IMR-90 (cell line): ENCODE results near the gene PLD2. TPM values are rescaled to one million over a fixed set of nuclear protein-coding genes. Genes with fewer than 3 reads are reported as not detected.

Source experiments
- ATAC-seq: fragments of 200-7000 bp; cut with Tn5 transposase; 2 replicates; pipeline ENCODE4 v1.9.1; 2020; ENCODE audit warnings: low read depth, mild to moderate bottlenecking, moderate library complexity
- BruUV-seq: library from RNA; stranded (reverse); fragments of 400-500 nt; replicated peaks from 2 replicates; lab custom pipeline; 2021; lab: Mats Ljungman, UMichigan
- CTCF ChIA-PET: fragments of 300-600 bp; formaldehyde crosslinking; extraction: SDS; loops from one replicate; lab custom pipeline; 2021; ENCODE audit warnings: antibody characterized with exemption; lab: Yijun Ruan, JAX
- POLR2A ChIA-PET: fragments of 300-600 bp; sonication (Branson Sonifier 250); formaldehyde crosslinking; loops from one replicate; lab custom pipeline; 2022; ENCODE audit warnings: antibody characterized with exemption; ENCODE audit not compliant: unreplicated experiment; lab: Charles Lee
- DNase-seq: peaks from one replicate; pipeline ENCODE4 v3.0.0; 2013
- H2AFZ ChIP-seq: replicated peaks from 2 replicates; pipeline ENCODE3; 2013; ENCODE audit warnings: low read length, mild to moderate bottlenecking; ENCODE audit not compliant: poor library complexity
- H2AK5ac ChIP-seq: 2 replicates; pipeline ENCODE4 v1.6.1; 2013; ENCODE audit warnings: low read depth, low read length, inconsistent platforms
- H2AK9ac ChIP-seq: replicated peaks from 2 replicates; pipeline ENCODE3; 2013; ENCODE audit warnings: mild to moderate bottlenecking, low read depth, low read length, moderate library complexity; ENCODE audit not compliant: poor library complexity
- H2BK120ac ChIP-seq: 2 replicates; pipeline ENCODE4 v1.6.1; 2013; ENCODE audit warnings: low read depth, low read length, inconsistent platforms
- H2BK15ac ChIP-seq: 3 replicates; pipeline ENCODE4 v1.6.1; 2013; ENCODE audit warnings: low read depth, low read length, inconsistent platforms
- H2BK20ac ChIP-seq: 2 replicates; pipeline ENCODE4 v1.6.1; 2013; ENCODE audit warnings: low read depth, mild to moderate bottlenecking, inconsistent platforms, low read length, moderate library complexity
- H2BK5ac ChIP-seq: 2 replicates; pipeline ENCODE4 v1.6.1; 2013; ENCODE audit warnings: mild to moderate bottlenecking, low read depth, low read length, inconsistent platforms; ENCODE audit not compliant: poor library complexity, severe bottlenecking
- H3K14ac ChIP-seq: replicated peaks from 2 replicates; pipeline ENCODE4 v1.6.1; 2013; ENCODE audit warnings: low read depth, low read length, inconsistent platforms
- H3K18ac ChIP-seq: 2 replicates; pipeline ENCODE4 v1.6.1; 2013; ENCODE audit warnings: low read depth, low read length, control low read depth
- H3K23ac ChIP-seq: 2 replicates; pipeline ENCODE4 v1.6.1; 2013; ENCODE audit warnings: low read depth, low read length, inconsistent platforms
- H3K27ac ChIP-seq: 2 replicates; pipeline ENCODE4 v1.5.1; 2013; ENCODE audit warnings: mild to moderate bottlenecking, control low read depth, low read length; ENCODE audit not compliant: insufficient read depth
- H3K27me3 ChIP-seq: 2 replicates; pipeline ENCODE4 v1.6.1; 2013; ENCODE audit warnings: low read length; ENCODE audit not compliant: control insufficient read depth, insufficient read depth
- H3K36me3 ChIP-seq: 2 replicates; pipeline ENCODE4 v1.6.1; 2013; ENCODE audit warnings: low read length, mixed read lengths; ENCODE audit not compliant: control insufficient read depth, insufficient read depth
- H3K4ac ChIP-seq: 2 replicates; pipeline ENCODE4 v1.6.1; 2013; ENCODE audit warnings: low read depth, low read length, inconsistent platforms
- H3K4me1 ChIP-seq: 2 replicates; pipeline ENCODE4 v1.6.1; 2013; ENCODE audit warnings: low read length, mixed read lengths; ENCODE audit not compliant: control insufficient read depth, insufficient read depth
- H3K4me2 ChIP-seq: 2 replicates; pipeline ENCODE4 v1.6.1; 2013; ENCODE audit warnings: low read depth, mild to moderate bottlenecking, control low read depth, low read length, moderate library complexity
- H3K4me3 ChIP-seq: 2 replicates; pipeline ENCODE4 v1.5.1; 2013; ENCODE audit warnings: low read depth, mild to moderate bottlenecking, control low read depth, low read length, moderate library complexity; ENCODE audit not compliant: insufficient read depth
- H3K56ac ChIP-seq: 2 replicates; pipeline ENCODE4 v1.6.1; 2013; ENCODE audit warnings: low read length, inconsistent platforms; ENCODE audit not compliant: insufficient read depth; ENCODE audit errors: extremely low read depth
- H3K79me1 ChIP-seq, 2 experiments: 2 replicates each; pipeline ENCODE4 v1.6.1; 2013; ENCODE audit warnings: low read length in 2 of 2, inconsistent platforms in 1 of 2, low read depth in 1 of 2
- H3K9ac ChIP-seq: 2 replicates; pipeline ENCODE4 v1.6.1; 2013; ENCODE audit warnings: low read depth, low read length, control low read depth
- H3K9me1 ChIP-seq: 2 replicates; pipeline ENCODE4 v1.6.1; 2013; ENCODE audit warnings: low read length, inconsistent platforms; ENCODE audit not compliant: insufficient read depth
- H3K9me3 ChIP-seq: 2 replicates; pipeline ENCODE4 v1.6.1; 2013; ENCODE audit warnings: low read length; ENCODE audit not compliant: control insufficient read depth, insufficient read depth
- H4K20me1 ChIP-seq: 2 replicates; pipeline ENCODE4 v1.6.1; 2013; ENCODE audit warnings: low read length, inconsistent platforms; ENCODE audit not compliant: insufficient read depth
- H4K5ac ChIP-seq: 2 replicates; pipeline ENCODE4 v1.6.1; 2013; ENCODE audit warnings: mild to moderate bottlenecking, low read depth, low read length, control low read depth
- H4K8ac ChIP-seq, 2 experiments: 2 replicates each; pipeline ENCODE4 v1.6.1; 2013; ENCODE audit warnings: low read depth in 2 of 2, low read length in 2 of 2, control low read depth in 1 of 2, inconsistent platforms in 1 of 2
- H4K91ac ChIP-seq: 2 replicates; pipeline ENCODE4 v1.6.1; 2013; ENCODE audit warnings: low read depth, low read length, inconsistent platforms; ENCODE audit not compliant: insufficient read depth
- BHLHE40 ChIP-seq: fragments of 150-350 bp; IDR thresholded peaks from 2 replicates; pipeline ENCODE4 v1.6.1; 2016; ENCODE audit warnings: mild to moderate bottlenecking, low read depth, low read length
- CEBPB ChIP-seq: IDR thresholded peaks from 2 replicates; pipeline ENCODE4 v1.6.1; 2012; ENCODE audit warnings: low read depth, low read length, improper control_type of control experiment
- FOS ChIP-seq: fragments of 150-350 bp; IDR thresholded peaks from 2 replicates; pipeline ENCODE4 v1.6.1; 2016; ENCODE audit warnings: low read depth, low read length
- MAZ ChIP-seq: IDR thresholded peaks from 2 replicates; pipeline ENCODE4 v1.6.1; 2012; ENCODE audit warnings: low read depth, mild to moderate bottlenecking, low read length, improper control_type of control experiment, moderate library complexity, borderline replicate concordance
- RAD21 ChIP-seq: IDR thresholded peaks from 2 replicates; pipeline ENCODE4 v1.6.1; 2012; ENCODE audit warnings: low read length, improper control_type of control experiment
- RCOR1 ChIP-seq: IDR thresholded peaks from 2 replicates; pipeline ENCODE4 v1.6.1; 2012; ENCODE audit warnings: mild to moderate bottlenecking, low read length, improper control_type of control experiment; ENCODE audit not compliant: insufficient replicate concordance
- RFX5 ChIP-seq: IDR thresholded peaks from 2 replicates; pipeline ENCODE4 v1.8.0; 2012; ENCODE audit warnings: low read depth, mild to moderate bottlenecking, low read length, moderate library complexity
- WGBS, 2 experiments: methylation state at CpG; one replicate each; pipeline versions ENCODE4 v1.1.5 to v1.1.7; 2013; ENCODE audit warnings: missing lambda C conversion rate in 2 of 2; ENCODE audit not compliant: insufficient read length in 1 of 2; ENCODE audit errors: extremely low coverage in 2 of 2; 5-methylcytosine and 5-hydroxymethylcytosine counted together
- dilution Hi-C: fragments of 300-500 bp; cut with HindIII; formaldehyde crosslinking; loops from one replicate; pipeline ENCODE4 v1.14.3; 2018; ENCODE audit warnings: low sequenced_read_pairs; ENCODE audit not compliant: unreplicated experiment
- in situ Hi-C: fragments of 300-500 bp; cut with MboI; formaldehyde crosslinking; loops from 3 replicates; pipeline ENCODE4 v1.14.3; 2019; ENCODE audit warnings: low sequenced_read_pairs, inconsistent platforms, mixed read lengths
- intact Hi-C: fragments of 100-400 bp; cut with micrococcal nuclease; formaldehyde crosslinking; loops from 2 replicates; pipeline ENCODE4 v1.10.0; 2022
- polyA plus RNA-seq, 3 experiments: library from polyadenylated mRNA; depleted of rRNA; stranded (reverse); fragments of >200 nt; gene quantifications; 2 replicates each; pipeline ENCODE4 v1.2.3, GENCODE V29; 2012; ENCODE audit warnings: low replicate concordance in 1 of 3
- total RNA-seq: library from RNA; depleted of rRNA; stranded (reverse); fragments of >200 nt; gene quantifications from 2 replicates; pipeline ENCODE4 v1.2.3, GENCODE V29; 2012
- TF ChIP-seq, protein P1 (sequence below): fragments of 150-350 bp; IDR thresholded peaks from 2 replicates; pipeline ENCODE4 v1.6.1; 2017; ENCODE audit warnings: mild to moderate bottlenecking, antibody characterized with exemption, low read length, low read depth
- TF ChIP-seq, protein P2 (sequence below): conservative IDR thresholded peaks from 2 replicates; pipeline ENCODE4 v1.5.1; 2012; ENCODE audit warnings: mild to moderate bottlenecking, low read depth, low read length, improper control_type of control experiment

The PLD2 gene
- total and polyA plus RNA-seq, 2 of the 4 experiments (the other 2 are of a cell fraction), result 12.5 to 28.0 TPM

DNA sequence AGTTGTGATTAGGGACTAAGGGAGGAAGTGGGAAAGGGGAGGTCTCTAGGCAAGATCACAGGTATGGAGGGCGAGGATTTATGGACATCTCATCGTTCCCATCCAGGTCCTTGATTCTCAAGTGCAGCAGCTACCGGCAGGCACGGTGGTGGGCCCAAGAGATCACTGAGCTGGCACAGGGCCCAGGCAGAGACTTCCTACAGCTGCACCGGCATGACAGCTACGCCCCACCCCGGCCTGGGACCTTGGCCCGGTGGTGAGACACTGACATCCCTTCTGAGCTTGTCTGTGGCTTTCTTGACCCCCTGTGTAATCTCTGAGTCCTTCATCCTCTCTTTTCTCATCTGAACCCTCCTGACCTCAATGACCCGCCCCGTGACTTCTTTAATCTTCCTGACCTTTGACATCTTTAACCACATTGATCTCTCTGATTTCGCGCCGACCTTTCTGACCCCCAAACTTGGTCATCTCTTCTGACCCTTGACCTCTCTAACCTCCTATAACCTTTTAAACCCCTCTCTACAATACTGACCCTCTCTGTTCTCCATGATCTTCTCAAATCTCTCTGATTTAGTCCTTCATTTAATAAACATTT lies 3.8 kb downstream of the PLD2 start:
- in situ Hi-C loops, result no loop called here
- 0 out of 2 replicates have a peak, but pooled peaks cover 4% of the 10 kb centered on the region for H3K9me1 ChIP-seq
- ChIA-PET POLR2A (interaction anchor here (0.6 kb wide), 1 partner anchor 110 kb away, joined by 6 read pairs; no protein-coding TSS in a partner anchor), CTCF (no interaction called here)
- dilution Hi-C loops, result no loop called here
- H2AK9ac ChIP-seq, result no peak overlapping the region
- no peak overlapping the region for H3K23ac ChIP-seq
- H3K9ac ChIP-seq, result no peak overlapping the region
- ATAC-seq, result no peak
- DNase-seq, result no peak
- H3K4me1 ChIP-seq, result peaks cover 4% of the 10 kb centered on the region; the same call in 1 of the 2 replicates
- peaks cover 0 to 25% of the 10 kb centered on the region in 2 experiments; a peak in 3 of 4 replicates for H3K79me1 ChIP-seq
- no peak overlapping the region for H3K56ac ChIP-seq
- intact Hi-C loops, result no loop called here
- H3K9me3 ChIP-seq, result no peaks in the 10 kb centered on the region
- H3K18ac ChIP-seq, result no peak overlapping the region
- H2BK120ac ChIP-seq, result no peak overlapping the region
- H2BK20ac ChIP-seq, result no peak overlapping the region
- no peak overlapping the region for H3K4me3 ChIP-seq
- no peak overlapping the region for H3K14ac ChIP-seq
- H2BK15ac ChIP-seq, result no peak overlapping the region
- H4K91ac ChIP-seq, result no peak overlapping the region
- no peak overlapping the region for H4K8ac ChIP-seq
- no peak overlapping the region for H2AFZ ChIP-seq
- TF ChIP-seq FOS, result no peak
- TF ChIP-seq, protein P1, sequence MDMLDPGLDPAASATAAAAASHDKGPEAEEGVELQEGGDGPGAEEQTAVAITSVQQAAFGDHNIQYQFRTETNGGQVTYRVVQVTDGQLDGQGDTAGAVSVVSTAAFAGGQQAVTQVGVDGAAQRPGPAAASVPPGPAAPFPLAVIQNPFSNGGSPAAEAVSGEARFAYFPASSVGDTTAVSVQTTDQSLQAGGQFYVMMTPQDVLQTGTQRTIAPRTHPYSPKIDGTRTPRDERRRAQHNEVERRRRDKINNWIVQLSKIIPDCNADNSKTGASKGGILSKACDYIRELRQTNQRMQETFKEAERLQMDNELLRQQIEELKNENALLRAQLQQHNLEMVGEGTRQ, result no peak
- TF ChIP-seq MAZ, result no peak
- TF ChIP-seq, protein P2, sequence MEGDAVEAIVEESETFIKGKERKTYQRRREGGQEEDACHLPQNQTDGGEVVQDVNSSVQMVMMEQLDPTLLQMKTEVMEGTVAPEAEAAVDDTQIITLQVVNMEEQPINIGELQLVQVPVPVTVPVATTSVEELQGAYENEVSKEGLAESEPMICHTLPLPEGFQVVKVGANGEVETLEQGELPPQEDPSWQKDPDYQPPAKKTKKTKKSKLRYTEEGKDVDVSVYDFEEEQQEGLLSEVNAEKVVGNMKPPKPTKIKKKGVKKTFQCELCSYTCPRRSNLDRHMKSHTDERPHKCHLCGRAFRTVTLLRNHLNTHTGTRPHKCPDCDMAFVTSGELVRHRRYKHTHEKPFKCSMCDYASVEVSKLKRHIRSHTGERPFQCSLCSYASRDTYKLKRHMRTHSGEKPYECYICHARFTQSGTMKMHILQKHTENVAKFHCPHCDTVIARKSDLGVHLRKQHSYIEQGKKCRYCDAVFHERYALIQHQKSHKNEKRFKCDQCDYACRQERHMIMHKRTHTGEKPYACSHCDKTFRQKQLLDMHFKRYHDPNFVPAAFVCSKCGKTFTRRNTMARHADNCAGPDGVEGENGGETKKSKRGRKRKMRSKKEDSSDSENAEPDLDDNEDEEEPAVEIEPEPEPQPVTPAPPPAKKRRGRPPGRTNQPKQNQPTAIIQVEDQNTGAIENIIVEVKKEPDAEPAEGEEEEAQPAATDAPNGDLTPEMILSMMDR, result no peak
- no peak for TF ChIP-seq RFX5
- TF ChIP-seq RAD21, result no peak
- TF ChIP-seq CEBPB, result no peak
- no peak for TF ChIP-seq RCOR1
- TF ChIP-seq BHLHE40, result no peak
- no peak overlapping the region for H2BK5ac ChIP-seq
- no peaks in the 10 kb centered on the region for H3K27me3 ChIP-seq
- H2AK5ac ChIP-seq, result no peak overlapping the region
- no peak overlapping the region for H4K5ac ChIP-seq
- H3K27ac ChIP-seq, result no peak overlapping the region
- peaks cover 11% of the 10 kb centered on the region for H4K20me1 ChIP-seq
- no TSS peak for BruUV-seq
- H3K36me3 ChIP-seq, result peaks cover 35% of the 10 kb centered on the region
- H3K4ac ChIP-seq, result no peak overlapping the region
- WGBS, 2 experiments, result 82% methylated on average over 12 of the region's 13 CpGs; no CpG with 5 or more reads in 1 of the 2 experiments
- H3K4me2 ChIP-seq, result no peak overlapping the region
